GM18870 (cell line): ENCODE measurements around the gene LENEP.
A peak's percentile ranks its signal among the peaks of the same experiment; 100 is the strongest.

Experiments
- ATAC-seq: cut with Tn5 transposase; IDR thresholded peaks from one replicate; pipeline ENCODE4 v1.9.1; 2021; ENCODE audit warnings: moderate library complexity; ENCODE audit not compliant: unreplicated experiment

Gene LENEP

GRCh38 chr1:154959426-154959780 is 34.0 kb upstream of the LENEP start:
- no peak for ATAC-seq

DNA sequence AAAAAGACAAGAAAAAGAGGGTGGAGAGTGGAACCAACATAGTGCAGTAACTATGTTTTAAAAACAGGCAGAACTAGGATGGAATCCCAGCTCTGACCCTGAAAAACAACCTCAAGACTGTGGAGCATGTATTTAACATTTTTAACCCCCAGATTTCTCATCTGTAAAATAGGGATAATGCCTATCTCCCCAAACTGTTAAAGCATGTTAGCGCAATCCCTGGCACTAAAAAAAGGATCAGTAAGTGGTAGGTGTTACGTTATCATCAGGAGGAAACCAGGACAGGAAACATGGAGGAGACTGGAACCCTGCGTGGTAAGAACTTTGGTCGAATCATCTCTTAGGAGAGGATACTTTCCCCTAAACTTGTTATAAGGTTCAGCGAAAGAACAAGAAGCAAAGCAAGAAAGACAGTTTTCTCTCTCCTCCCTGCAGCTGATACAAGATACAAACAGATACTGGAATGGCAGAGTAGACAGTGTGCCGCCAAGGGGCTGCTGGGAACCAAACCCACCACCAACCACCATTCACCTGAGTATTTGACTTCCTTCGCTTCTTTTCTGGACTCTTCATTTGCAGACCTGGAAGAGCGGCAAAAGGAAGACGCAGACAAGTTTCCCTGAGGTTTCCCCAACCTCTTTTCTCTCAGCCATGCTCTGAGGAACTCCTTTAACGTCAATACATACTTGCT is 32.8 kb upstream of the LENEP start:
- no peak for ATAC-seq

DNA sequence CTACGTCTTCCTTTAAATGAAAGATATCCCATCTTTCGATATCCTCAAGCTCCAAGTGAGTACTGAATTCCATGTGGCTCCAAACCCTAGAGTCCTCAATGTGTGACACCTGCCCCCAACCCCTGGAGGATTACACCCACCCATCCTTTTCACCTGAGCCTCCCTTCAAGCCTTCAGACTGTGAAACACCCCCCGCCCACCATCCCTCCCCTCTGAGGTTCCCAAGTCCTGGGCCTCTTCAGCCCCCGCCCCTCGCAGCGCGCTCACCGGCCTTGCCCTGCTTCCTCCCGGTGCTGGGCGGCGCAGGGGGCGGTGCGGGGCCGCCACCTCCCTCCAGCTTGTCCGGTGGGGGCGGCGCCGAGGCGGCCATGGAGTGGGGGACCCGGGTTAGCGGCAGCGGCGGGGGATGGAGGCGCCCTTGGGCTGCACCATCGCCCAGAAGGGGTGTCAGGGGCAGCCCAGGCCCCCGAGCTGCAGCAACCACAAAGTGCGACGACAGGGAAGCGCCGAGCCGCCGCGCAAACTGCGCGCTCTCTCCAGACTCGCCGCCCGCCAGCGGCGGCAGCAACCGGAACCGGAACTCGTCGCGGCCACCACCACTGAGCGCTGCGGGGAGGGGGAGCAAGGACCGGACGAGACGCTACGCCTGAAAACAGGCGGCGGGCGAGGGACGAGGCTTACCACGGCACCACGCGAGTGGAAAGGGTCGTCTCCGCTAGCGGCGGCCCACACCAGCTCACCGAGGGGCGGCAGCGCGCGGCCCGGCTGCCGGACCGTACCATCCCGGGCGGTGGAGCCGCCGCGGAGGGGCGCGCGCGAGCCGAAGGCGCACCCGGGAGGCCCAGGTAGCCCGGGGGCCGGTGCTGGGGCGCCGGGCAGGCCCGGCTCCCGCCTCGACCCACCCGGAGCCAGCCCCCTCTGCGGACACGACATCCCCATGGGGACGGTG is 31.9 kb upstream of the LENEP start, which contains the start of gene PYGO2:
Gene PYGO2, minus strand, starts transcription at position 576 of the 949 bp plus-strand sequence. Its CDS starts 206 bp downstream, at position 370.
- ATAC-seq = peak; percentile 63

- no peak for ATAC-seq
These were observed 31.1 kb upstream of the LENEP start for GRCh38 chr1:154962156-154962749.

- ATAC-seq = no peak
These were observed 30.5 kb upstream of the LENEP start for GRCh38 chr1:154962795-154963330.

GRCh38 chr1:154963643-154964042 is 29.7 kb upstream of the LENEP start:
- ATAC-seq = no peak

DNA sequence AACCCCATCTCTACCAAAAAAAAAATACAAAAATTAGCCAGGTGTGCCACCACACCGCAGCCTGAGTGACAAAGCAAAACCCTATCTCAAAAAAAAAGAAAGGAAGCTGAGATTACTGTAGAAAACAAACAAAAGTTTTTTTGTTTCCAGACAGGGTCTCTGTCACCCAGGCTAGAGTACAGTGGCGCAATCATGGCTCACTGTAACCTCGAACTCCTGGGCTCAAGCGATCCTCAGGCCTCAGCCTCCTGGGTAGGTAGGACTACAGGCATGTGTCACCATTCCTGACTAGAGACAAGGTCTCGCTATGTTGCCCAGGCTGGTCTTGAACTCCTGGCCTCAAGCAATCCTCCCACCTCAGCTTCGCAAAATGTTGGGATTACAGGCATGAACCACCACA is 29.0 kb upstream of the LENEP start:
- no peak for ATAC-seq

DNA sequence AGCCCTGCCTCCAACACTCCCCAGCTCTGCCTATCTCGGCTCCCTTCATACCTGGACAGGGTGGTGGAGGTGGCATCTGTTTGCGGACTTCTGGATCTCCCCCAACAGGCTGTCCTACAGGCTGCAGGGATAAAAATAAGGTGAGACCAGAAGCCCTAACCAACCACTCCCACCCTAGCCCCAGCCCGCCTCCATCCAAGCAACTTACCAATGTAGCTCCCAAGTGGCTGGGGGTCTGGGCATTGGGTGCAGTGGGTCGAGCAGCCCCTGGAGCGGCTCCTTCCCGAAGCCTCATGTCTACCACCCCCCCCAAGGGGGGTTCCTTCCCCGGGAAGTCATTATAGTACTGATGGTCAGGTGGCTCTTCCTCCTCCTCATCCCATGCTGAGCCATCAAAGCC is 27.3 kb upstream of the LENEP start:
- ATAC-seq = no peak

DNA sequence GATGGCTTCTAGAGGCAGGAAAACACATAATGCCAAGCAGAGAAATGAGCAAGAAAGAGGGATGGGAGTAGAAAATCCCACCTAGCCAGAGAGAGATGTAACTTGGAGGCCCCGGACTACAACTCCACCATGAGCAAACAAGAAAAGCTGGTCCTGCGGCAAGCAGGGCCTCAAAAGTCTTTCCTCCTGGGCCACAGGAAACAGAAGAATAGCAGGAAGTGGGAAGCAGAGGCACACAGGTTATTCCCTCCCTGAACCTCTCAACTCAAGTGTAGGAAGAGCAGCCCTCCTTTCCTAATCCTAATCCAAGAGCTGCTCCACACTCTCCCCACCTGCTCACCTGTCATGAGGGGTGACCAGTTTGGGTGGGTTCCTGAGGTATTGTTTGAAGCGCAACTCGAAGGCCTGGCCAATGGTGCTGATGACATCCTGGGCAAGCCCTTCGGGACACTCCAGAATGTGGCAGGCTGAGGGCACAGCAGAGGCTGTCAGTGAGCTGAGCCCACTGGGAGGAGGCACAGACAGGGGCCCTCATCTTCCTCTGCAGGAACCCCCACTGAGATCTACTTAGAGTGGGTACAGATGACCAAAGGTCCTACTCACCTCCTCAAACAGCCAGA is 25.9 kb upstream of the LENEP start:
- no peak for ATAC-seq

GRCh38 chr1:154968731-154969130 is 24.7 kb upstream of the LENEP start:
- ATAC-seq = no peak

- ATAC-seq = no peak
These were observed 24.1 kb upstream of the LENEP start for GRCh38 chr1:154969246-154969645.

GRCh38 chr1:154969860-154970452 is 23.4 kb upstream of the LENEP start:
- no peak for ATAC-seq

GRCh38 chr1:154970631-154971340 is 22.6 kb upstream of the LENEP start, which contains the start of gene SHC1:
SHC1 (minus strand) TSS chr1:154970747; CDS start chr1:154970526, 221 bp downstream.
- ATAC-seq = no peak

- no peak for ATAC-seq
These were observed 21.9 kb upstream of the LENEP start for GRCh38 chr1:154971341-154971998.

GRCh38 chr1:154972213-154972516 is 21.2 kb upstream of the LENEP start:
- ATAC-seq = no peak

- no peak for ATAC-seq
These were observed 20.7 kb upstream of the LENEP start for GRCh38 chr1:154972517-154973343.

DNA sequence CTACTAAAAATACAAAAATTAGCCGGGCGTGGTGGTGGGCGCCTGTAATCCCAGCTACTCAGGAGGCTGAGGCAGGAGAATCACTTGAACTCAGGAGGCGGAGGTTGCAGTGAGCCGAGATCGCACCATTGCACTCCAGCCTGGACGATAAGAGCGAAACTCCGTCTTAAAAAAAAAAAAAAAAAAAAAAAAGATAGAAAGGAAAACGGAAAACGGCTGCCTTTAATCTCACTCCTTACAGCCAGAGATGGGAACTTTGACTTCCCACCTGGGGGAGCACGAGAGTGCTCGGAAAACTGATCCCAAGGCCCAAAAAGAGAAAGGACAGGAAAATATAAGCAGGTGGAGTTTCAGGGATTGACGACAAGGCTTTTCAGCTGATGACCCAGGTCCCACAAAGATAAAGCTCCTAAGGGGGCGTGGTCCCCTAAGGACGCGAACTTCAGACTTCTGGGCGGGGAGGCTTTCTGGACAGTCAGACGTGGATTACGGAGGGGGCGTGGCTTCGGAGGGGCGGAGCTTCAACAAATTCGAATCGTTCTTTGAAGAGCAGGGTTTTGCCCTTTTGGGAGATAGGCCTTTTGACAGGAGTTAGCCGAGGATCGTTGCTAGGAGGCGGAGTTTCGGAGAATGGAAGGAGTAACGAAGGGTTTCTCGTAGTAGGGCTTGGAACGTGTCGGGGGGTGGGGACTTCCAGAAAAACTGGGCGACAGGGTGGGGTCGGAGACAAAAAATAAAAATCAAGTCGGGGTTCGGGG is 19.9 kb upstream of the LENEP start:
- ATAC-seq = no peak
